ENCODE data around the gene ATG9B.

Gene ATG9B

DNA sequence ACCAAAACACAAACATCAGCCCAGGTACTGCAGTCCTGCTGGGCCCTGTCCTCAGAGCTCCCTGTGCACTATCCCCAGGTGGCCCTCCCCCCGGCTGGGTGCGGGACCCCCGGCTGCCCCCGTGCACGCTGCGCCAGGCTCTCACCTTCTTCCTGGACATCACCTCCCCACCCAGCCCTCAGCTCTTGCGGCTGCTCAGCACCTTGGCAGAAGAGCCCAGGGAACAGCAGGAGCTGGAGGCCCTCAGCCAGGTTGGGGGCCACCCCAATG, 14.3 kb downstream of the ATG9B start:
- H3K4me3 ChIP-seq (ENCODE audit: low read length): no peak overlapping the region
- TF ChIP-seq CTCF (conservative IDR thresholded peaks at IDR 0.05; ENCODE audit: low read length): no peak
- no peak for DNase-seq (ENCODE audit: low read depth)

GRCh38 chr7:151009327-151010036, 14.8 kb downstream of the ATG9B start:
- no peak overlapping the region for H3K4me3 ChIP-seq (ENCODE audit: low read length)
- no peak for DNase-seq (ENCODE audit: low read depth)
- no peak for TF ChIP-seq CTCF (conservative IDR thresholded peaks at IDR 0.05; ENCODE audit: low read length)

GRCh38 chr7:151008511-151009323, 15.6 kb downstream of the ATG9B start:
- peak; percentile 24 for DNase-seq (ENCODE audit: low read depth)
- TF ChIP-seq CTCF (conservative IDR thresholded peaks at IDR 0.05; ENCODE audit: low read length): peak; percentile 51
- H3K4me3 ChIP-seq (ENCODE audit: low read length): no peak overlapping the region; the same call in none of the 2 replicates

DNA sequence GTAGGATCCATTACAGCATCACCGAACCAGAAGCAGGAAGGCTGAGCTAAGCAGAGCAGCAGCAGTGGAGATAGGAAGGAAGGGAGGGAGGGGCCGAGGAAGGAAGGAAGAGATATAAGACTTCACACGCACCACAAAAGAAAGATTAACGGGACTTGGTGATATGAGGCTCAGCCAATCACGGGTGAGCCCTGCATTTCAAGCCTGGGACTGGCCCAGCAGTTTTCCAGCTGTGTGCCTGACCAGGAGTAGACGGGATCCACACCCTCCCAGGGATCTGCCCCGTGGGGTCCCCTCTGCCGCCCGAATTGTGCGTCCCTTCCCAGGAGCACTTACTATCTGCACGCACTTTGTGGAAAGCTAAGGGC, 16.2 kb downstream of the ATG9B start:
- DNase-seq (ENCODE audit: low read depth): no peak
- no peak overlapping the region for H3K4me3 ChIP-seq (ENCODE audit: low read length)
- TF ChIP-seq CTCF (conservative IDR thresholded peaks at IDR 0.05; ENCODE audit: low read length): no peak

DNA sequence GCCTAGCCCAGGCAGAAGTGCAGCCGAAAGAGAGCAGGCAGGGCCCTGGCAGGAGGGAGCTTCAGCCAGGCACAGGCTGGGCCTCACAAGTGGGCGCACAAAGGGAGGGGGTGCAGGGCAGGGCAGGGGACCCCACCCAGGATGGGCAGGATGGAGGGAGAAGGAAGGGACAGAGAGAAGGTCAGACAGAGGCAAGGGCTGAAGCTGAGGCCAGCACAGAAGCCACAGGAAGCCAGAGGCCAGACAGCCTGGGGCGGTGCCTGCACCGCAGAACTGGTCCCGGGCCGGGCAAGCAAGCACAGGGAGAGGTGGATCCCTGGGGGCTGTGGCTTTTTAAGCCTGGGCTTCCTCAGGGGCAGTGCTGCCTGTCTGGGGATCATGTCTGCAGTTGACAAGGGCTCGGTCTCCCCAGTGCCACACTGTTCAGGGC, 16.8 kb downstream of the ATG9B start:
- H3K4me3 ChIP-seq (ENCODE audit: low read length): no peak overlapping the region
- no peak for DNase-seq (ENCODE audit: low read depth)
- TF ChIP-seq CTCF (conservative IDR thresholded peaks at IDR 0.05; ENCODE audit: low read length): no peak

DNA sequence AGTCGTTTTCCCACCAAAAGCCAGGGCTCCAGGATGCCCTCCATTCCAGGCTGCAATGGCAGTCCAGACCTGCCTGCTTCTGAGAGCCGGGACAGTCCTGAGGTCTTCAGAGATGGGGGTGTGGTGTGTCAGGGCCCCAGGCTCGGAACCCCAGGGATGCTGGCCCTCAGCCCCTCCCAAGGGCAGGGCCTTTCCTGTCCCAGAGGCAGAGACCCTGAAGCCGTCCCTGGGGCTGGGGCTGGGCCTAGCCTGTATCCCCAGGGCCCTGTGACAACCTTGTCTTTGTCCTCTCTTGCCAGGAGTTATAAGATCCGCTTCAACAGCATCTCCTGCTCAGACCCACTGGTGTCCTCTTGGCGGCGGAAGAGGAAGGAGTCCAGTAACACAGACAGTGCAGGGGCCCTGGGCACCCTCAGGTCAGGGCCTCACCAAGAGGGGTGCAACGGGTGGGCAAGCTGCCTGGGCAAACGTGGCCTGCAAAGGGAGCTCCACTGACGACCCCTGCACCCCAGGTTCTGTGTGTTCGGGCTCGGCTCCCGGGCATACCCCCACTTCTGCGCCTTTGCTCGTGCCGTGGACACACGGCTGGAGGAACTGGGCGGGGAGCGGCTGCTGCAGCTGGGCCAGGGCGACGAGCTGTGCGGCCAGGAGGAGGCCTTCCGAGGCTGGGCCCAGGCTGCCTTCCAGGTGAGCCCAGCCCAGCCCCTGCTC, 17.5 kb downstream of the ATG9B start:
- no peak for TF ChIP-seq CTCF (conservative IDR thresholded peaks at IDR 0.05; ENCODE audit: low read length)

More for the DNA sequence above, 17.5 kb downstream of the ATG9B start:
- DNase-seq (ENCODE audit: low read depth): no peak
- no peak overlapping the region for H3K4me3 ChIP-seq (ENCODE audit: low read length)
